Endothelial cell of umbilical vein (primary cell): Measurements from ENCODE around the gene NUAK1. TPM values are rescaled to one million over a fixed set of nuclear protein-coding genes. Genes with fewer than 3 reads are reported as not detected.

Source experiments
- BruUV-seq: library from RNA; stranded (reverse); fragments of 400-500 nt; replicated peaks from 2 replicates; lab custom pipeline; 2021; lab: Mats Ljungman, UMichigan
- CTCF ChIA-PET: fragments of 300-600, 350-600 bp; sonication (Branson Sonifier 250); formaldehyde crosslinking; loops from one replicate; lab custom pipeline; 2021; ENCODE audit warnings: antibody characterized with exemption, inconsistent platforms; lab: Charles Lee
- POLR2A ChIA-PET: fragments of 300-600, 350-600 bp; sonication (Branson Sonifier 250); formaldehyde crosslinking; loops from one replicate; lab custom pipeline; 2021; ENCODE audit warnings: antibody characterized with exemption, inconsistent platforms; lab: Charles Lee
- DNase-seq: peaks from one replicate; pipeline ENCODE4 v3.0.0-alpha.2; 2011; ENCODE audit warnings: low read depth, low spot score
- FAIRE-seq: peaks from 2 replicates; lab custom pipeline; 2011; peaks lifted over from hg19 to GRCh38; lab: Jason Lieb, UNC
- H2AFZ ChIP-seq: 2 replicates; pipeline ENCODE4 v1.6.0; 2012; ENCODE audit warnings: low read depth, low read length, control low read depth, inconsistent platforms
- H3K27ac ChIP-seq: 2 replicates; pipeline ENCODE4 v1.5.1; 2011; ENCODE audit warnings: low read depth, mild to moderate bottlenecking, control low read depth, low read length, moderate library complexity; ENCODE audit not compliant: insufficient read depth
- H3K27me3 ChIP-seq, 2 experiments: 2 replicates each; pipeline versions ENCODE4 v1.6.0 to v1.6.1; 2011; ENCODE audit warnings: low read length in 2 of 2, mixed read lengths in 1 of 2; ENCODE audit not compliant: control insufficient read depth in 2 of 2, insufficient read depth in 2 of 2
- H3K36me3 ChIP-seq, 2 experiments: 2 replicates in 1 of 2; 3 replicates in 1 of 2; pipeline ENCODE4 v1.5.1; 2011; ENCODE audit warnings: low read length in 2 of 2, mild to moderate bottlenecking in 1 of 2, moderate library complexity in 1 of 2; ENCODE audit not compliant: control insufficient read depth in 2 of 2, insufficient read depth in 2 of 2; ENCODE audit errors: extremely low read depth in 1 of 2
- H3K4me1 ChIP-seq: 3 replicates; pipeline ENCODE4 v1.5.1; 2011; ENCODE audit warnings: mild to moderate bottlenecking, low read length; ENCODE audit not compliant: control insufficient read depth, insufficient read depth; ENCODE audit errors: extremely low read depth
- H3K4me2 ChIP-seq: 2 replicates; pipeline ENCODE4 v1.6.1; 2011; ENCODE audit warnings: low read length, control low read depth, mixed read lengths; ENCODE audit not compliant: insufficient read depth
- H3K4me3 ChIP-seq, 3 experiments: fragments of 200-600 bp in 1 of 3; sonication (generic), shearing (Covaris generic) in 1 of 3; replicated peaks in 1 of 3; 2 replicates each; pipeline ENCODE4 v1.5.1; 2011 to 2016; ENCODE audit warnings: control low read depth in 3 of 3, low read length in 3 of 3, mild to moderate bottlenecking in 2 of 3, inconsistent platforms in 1 of 3, low read depth in 1 of 3, moderate library complexity in 1 of 3; ENCODE audit not compliant: insufficient read depth in 1 of 3
- H3K79me2 ChIP-seq: 2 replicates; pipeline ENCODE4 v1.6.0; 2012; ENCODE audit warnings: low read length, inconsistent platforms; ENCODE audit not compliant: control insufficient read depth, insufficient read depth
- H3K9ac ChIP-seq: replicated peaks from 2 replicates; pipeline ENCODE3; 2011; ENCODE audit warnings: low read length, control low read depth; ENCODE audit not compliant: insufficient read depth; ENCODE audit errors: extremely low read depth
- H3K9me1 ChIP-seq: replicated peaks from 3 replicates; pipeline ENCODE4 v1.6.0; 2011; ENCODE audit warnings: mild to moderate bottlenecking, low read length; ENCODE audit not compliant: control insufficient read depth, insufficient read depth; ENCODE audit errors: extremely low read depth
- H3K9me3 ChIP-seq: replicated peaks from 2 replicates; pipeline ENCODE4 v1.5.1; 2012; ENCODE audit warnings: low read length, inconsistent platforms; ENCODE audit not compliant: control insufficient read depth, insufficient read depth
- H4K20me1 ChIP-seq: replicated peaks from 2 replicates; pipeline ENCODE3; 2011; ENCODE audit warnings: mild to moderate bottlenecking, low read length; ENCODE audit not compliant: control insufficient read depth, insufficient read depth; ENCODE audit errors: extremely low read depth
- EZH2 ChIP-seq: IDR thresholded peaks from 2 replicates; pipeline ENCODE4 v1.6.1; 2012; ENCODE audit warnings: borderline replicate concordance, low read depth, mild to moderate bottlenecking, moderate library complexity, low read length, inconsistent platforms; ENCODE audit not compliant: severe bottlenecking
- FOS ChIP-seq: IDR thresholded peaks from 2 replicates; pipeline ENCODE4 v1.6.1; 2011; ENCODE audit warnings: mild to moderate bottlenecking, low read length, moderate library complexity, borderline replicate concordance; ENCODE audit not compliant: insufficient read depth
- GATA2 ChIP-seq: IDR thresholded peaks from 2 replicates; pipeline ENCODE4 v1.7.0; 2011; ENCODE audit warnings: low read depth, mild to moderate bottlenecking, moderate library complexity, mixed read lengths, low read length; ENCODE audit not compliant: insufficient read length, insufficient read depth
- JUN ChIP-seq: IDR thresholded peaks from 2 replicates; pipeline ENCODE4 v1.6.1; 2011; ENCODE audit warnings: borderline replicate concordance, low read depth; ENCODE audit not compliant: insufficient read length, insufficient read depth
- MAX ChIP-seq: IDR thresholded peaks from 2 replicates; pipeline ENCODE4 v1.6.1; 2011; ENCODE audit not compliant: insufficient read depth, insufficient read length
- MYC ChIP-seq: IDR thresholded peaks from one replicate; pipeline ENCODE4 v1.6.1; 2011; ENCODE audit warnings: mild to moderate bottlenecking, low read depth, low read length
- POLR2A ChIP-seq: IDR thresholded peaks from 2 replicates; pipeline ENCODE4 v1.6.1; 2012; ENCODE audit warnings: low read depth, mild to moderate bottlenecking, control low read depth, low read length
- POLR2AphosphoS5 ChIP-seq: IDR thresholded peaks from 2 replicates; pipeline ENCODE4 v1.6.1; 2012; ENCODE audit warnings: low read depth, mild to moderate bottlenecking, control low read depth, low read length, moderate library complexity; ENCODE audit not compliant: insufficient read depth
- dilution Hi-C: fragments of 300-500 bp; cut with MboI; formaldehyde crosslinking; loops from one replicate; pipeline ENCODE4 v1.15.0; 2019; ENCODE audit warnings: low sequenced_read_pairs; ENCODE audit not compliant: extremely low pct_ligation_motif_present
- intact Hi-C: fragments of 100-400 bp; cut with micrococcal nuclease; formaldehyde crosslinking; loops from one replicate; pipeline ENCODE4 v1.10.0; 2022
- polyA plus RNA-seq, 4 experiments: library from polyadenylated mRNA; depleted of rRNA in 3 of 4; stranded (reverse) in 3 of 4; unstranded in 1 of 4; fragments of >200 nt; gene quantifications; 2 replicates each; pipeline versions ENCODE4 v1.2.1 to v1.2.3, GENCODE V29; 2011 to 2012; ENCODE audit warnings: missing spikeins in 1 of 4
- total RNA-seq: library from RNA; stranded (reverse); gene quantifications from 2 replicates; pipeline ENCODE4 v1.2.3, GENCODE V29; 2021
- TF ChIP-seq, protein P1 (sequence below), 2 donors: IDR thresholded peaks; 1 replicate in 1 of 2; 2 replicates in 1 of 2; pipeline ENCODE4 v1.5.1; 2011; ENCODE audit warnings: low read length in 2 of 2, mild to moderate bottlenecking in 2 of 2, moderate library complexity in 2 of 2, control low read depth in 1 of 2, inconsistent platforms in 1 of 2, low read depth in 1 of 2; ENCODE audit not compliant: insufficient read depth in 1 of 2; ENCODE audit errors: extremely low read depth in 1 of 2

The NUAK1 gene
- total and polyA plus RNA-seq, 2 donors (not counting 3 experiments of a cell fraction or from before 2014, with no cell fraction given): 34.2 to 39.7 TPM

GRCh38 chr12:106139422-106140171 lies 843 bp upstream of the NUAK1 start:
- Histone ChIP-seq H3K27ac (peak overlapping the region; percentile 89), H2AFZ (peak overlapping the region; percentile 6), H3K79me2 (peaks cover 37% of the 10 kb centered on the region), H3K9me3 (no peaks in the 10 kb centered on the region), H4K20me1 (no peaks in the 10 kb centered on the region), H3K4me3 (peak overlapping the region; percentile 50 to 73 (median 72)), H3K9ac (peak overlapping the region; percentile 89), H3K27me3 (no peaks in the 10 kb centered on the region), H3K9me1 (no peaks in the 10 kb centered on the region), H3K4me1 (peaks cover 42% of the 10 kb centered on the region), H3K4me2 (peak overlapping the region; percentile 63), H3K36me3 (no peaks in the 10 kb centered on the region)
- intact Hi-C loops (loop anchor here (1.0 to 5.0 kb wide), 4 partner anchors 287 to 672 kb away; no protein-coding TSS in a partner anchor), dilution Hi-C loops (no loop called here)
- peak; percentile 79 for DNase-seq
- no TSS peak for BruUV-seq
- TF ChIP-seq MYC (no peak), POLR2AphosphoS5 (peak; percentile 30), GATA2 (no peak), FOS (peak; percentile 83), MAX (no peak), JUN (peak; percentile 18), EZH2 (no peak), POLR2A (peak; percentile 1)
- TF ChIP-seq, protein P1, sequence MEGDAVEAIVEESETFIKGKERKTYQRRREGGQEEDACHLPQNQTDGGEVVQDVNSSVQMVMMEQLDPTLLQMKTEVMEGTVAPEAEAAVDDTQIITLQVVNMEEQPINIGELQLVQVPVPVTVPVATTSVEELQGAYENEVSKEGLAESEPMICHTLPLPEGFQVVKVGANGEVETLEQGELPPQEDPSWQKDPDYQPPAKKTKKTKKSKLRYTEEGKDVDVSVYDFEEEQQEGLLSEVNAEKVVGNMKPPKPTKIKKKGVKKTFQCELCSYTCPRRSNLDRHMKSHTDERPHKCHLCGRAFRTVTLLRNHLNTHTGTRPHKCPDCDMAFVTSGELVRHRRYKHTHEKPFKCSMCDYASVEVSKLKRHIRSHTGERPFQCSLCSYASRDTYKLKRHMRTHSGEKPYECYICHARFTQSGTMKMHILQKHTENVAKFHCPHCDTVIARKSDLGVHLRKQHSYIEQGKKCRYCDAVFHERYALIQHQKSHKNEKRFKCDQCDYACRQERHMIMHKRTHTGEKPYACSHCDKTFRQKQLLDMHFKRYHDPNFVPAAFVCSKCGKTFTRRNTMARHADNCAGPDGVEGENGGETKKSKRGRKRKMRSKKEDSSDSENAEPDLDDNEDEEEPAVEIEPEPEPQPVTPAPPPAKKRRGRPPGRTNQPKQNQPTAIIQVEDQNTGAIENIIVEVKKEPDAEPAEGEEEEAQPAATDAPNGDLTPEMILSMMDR (IDR thresholded peaks at IDR 0.05; ENCODE audit: extremely low read depth in 1 of 2, insufficient read depth in 1 of 2, low read depth in 1 of 2, low read length in 2 of 2): no peak
- POLR2A ChIA-PET: interaction anchor here (0.7 kb wide), 1 partner anchor 84 kb away, joined by 3 read pairs; no protein-coding TSS in a partner anchor
- CTCF ChIA-PET: interaction anchor here (1.0 to 8.9 kb wide), 9 partner anchors 9 to 719 kb away, joined by 3 to 112 read pairs (median 4); no protein-coding TSS in a partner anchor
- peak; percentile 49 for FAIRE-seq
